K562 (cell line): ENCODE data around the gene IFITM2. TPM values are rescaled to one million over a fixed set of nuclear protein-coding genes. Genes with fewer than 3 reads are reported as not detected.
"Not testable (repeated sequence)": the region's sequence is repeated elsewhere in the genome, so short reads cannot be mapped to it uniquely, and the experiment has no call there.

Experiments used
- ADNP ChIP-seq: fragments of 200-800 bp; sonication (Bioruptor generic); IDR thresholded peaks from 2 replicates; pipeline ENCODE4 v1.6.1; 2016; ENCODE audit warnings: missing genetic modification characterization, missing compliant biosample characterization
- ARID1B ChIP-seq: fragments of 450-650 bp; IDR thresholded peaks from 2 replicates; pipeline ENCODE4 v1.6.1; 2016; ENCODE audit warnings: antibody characterized with exemption, mild to moderate bottlenecking, inconsistent platforms
- CBFA2T3 ChIP-seq: fragments of 450-650 bp; IDR thresholded peaks from 2 replicates; pipeline ENCODE4 v1.6.1; 2017
- CREM ChIP-seq: IDR thresholded peaks from 2 replicates; pipeline ENCODE4 v1.6.1; 2014; ENCODE audit warnings: antibody characterized with exemption, low read depth
- DACH1 ChIP-seq: fragments of 450-650 bp; IDR thresholded peaks from 2 replicates; pipeline ENCODE4 v1.6.1; 2018; ENCODE audit not compliant: partially characterized antibody
- ELF2 ChIP-seq: fragments of 250-450 bp; sonication (Bioruptor Pico); IDR thresholded peaks from 2 replicates; pipeline ENCODE4 v1.5.0; 2021; ENCODE audit warnings: mild to moderate bottlenecking
- EP300 ChIP-seq: IDR thresholded peaks from 2 replicates; pipeline ENCODE4 v1.6.1; 2012; ENCODE audit warnings: low read length, improper control_type of control experiment
- ETV1 ChIP-seq: fragments of 450-650 bp; conservative IDR thresholded peaks from 2 replicates; pipeline ENCODE4 v1.6.1; 2016; ENCODE audit warnings: missing genetic modification characterization, control low read depth, low read depth, missing compliant biosample characterization
- FOXJ2 ChIP-seq: fragments of 200-800 bp; sonication (Bioruptor generic); IDR thresholded peaks from 2 replicates; pipeline ENCODE4 v1.6.1; 2016; ENCODE audit warnings: missing genetic modification characterization, missing compliant biosample characterization
- FOXK2 ChIP-seq, 2 experiments: fragments of 450-650 bp; IDR thresholded peaks in 1 of 2; conservative IDR thresholded peaks in 1 of 2; 2 replicates each; pipeline ENCODE4 v1.6.1; 2016; ENCODE audit warnings: low read depth in 2 of 2, mild to moderate bottlenecking in 1 of 2
- MAFG ChIP-seq: fragments of 450-650 bp; conservative IDR thresholded peaks from 2 replicates; pipeline ENCODE4 v1.6.1; 2016; ENCODE audit warnings: missing genetic modification characterization, missing compliant biosample characterization
- POLR2G ChIP-seq: fragments of 200-400 bp; formaldehyde crosslinking; IDR thresholded peaks from 2 replicates; pipeline ENCODE4 v1.6.1; 2017; ENCODE audit warnings: low read depth, mild to moderate bottlenecking, antibody characterized with exemption, low read length, moderate library complexity
- RB1 ChIP-seq: fragments of 450-650 bp; IDR thresholded peaks from 2 replicates; pipeline ENCODE4 v1.6.1; 2017; ENCODE audit warnings: low read depth, mild to moderate bottlenecking
- RNF2 ChIP-seq: sonication (generic); IDR thresholded peaks from 2 replicates; pipeline ENCODE4 v1.6.1; 2016
- SMARCA4 ChIP-seq: fragments of 450-650 bp; IDR thresholded peaks from 2 replicates; pipeline ENCODE4 v1.6.1; 2016
- TEAD4 ChIP-seq, 2 experiments: sonication (generic) in 1 of 2; formaldehyde crosslinking in 1 of 2; IDR thresholded peaks; 2 replicates each; pipeline versions ENCODE4 v1.6.1 to v1.8.0; 2012 to 2022; ENCODE audit warnings: borderline replicate concordance in 1 of 2, inconsistent platforms in 1 of 2, low read length in 1 of 2, mild to moderate bottlenecking in 1 of 2, missing genetic modification reagents in 1 of 2
- XRCC5 ChIP-seq: fragments of 200-400 bp; formaldehyde crosslinking; IDR thresholded peaks from 2 replicates; pipeline ENCODE4 v1.6.1; 2017; ENCODE audit warnings: low read depth, mild to moderate bottlenecking, low read length
- ZNF639 ChIP-seq, 2 experiments: fragments of 200-800 bp in 1 of 2; sonication (Bioruptor generic) in 1 of 2; sonication (generic) in 1 of 2; formaldehyde crosslinking in 1 of 2; IDR thresholded peaks in 1 of 2; conservative IDR thresholded peaks in 1 of 2; 2 replicates each; pipeline versions ENCODE4 v1.5.0 to v1.6.1; 2016 to 2020; ENCODE audit warnings: missing compliant biosample characterization in 1 of 2, missing genetic modification characterization in 1 of 2, missing genetic modification reagents in 1 of 2
- polyA plus RNA-seq, 8 experiments: library from polyadenylated mRNA; depleted of rRNA in 4 of 8; stranded (reverse) in 5 of 8; unstranded in 3 of 8; fragments of >200 nt; fragmentation: Nextera tagmentation in 2 of 8; fragmentation: Illumina TruSeq in 1 of 8; extraction: Ambion mirVana in 2 of 8; extraction: Trizol in 1 of 8; gene quantifications; 2 replicates each; pipeline versions ENCODE4 v1.2.1 to v1.2.3, GENCODE V29; 2011 to 2014; ENCODE audit warnings: inconsistent platforms in 1 of 8, missing spikeins in 1 of 8
- total RNA-seq, 7 experiments: library from RNA; depleted of rRNA in 6 of 7; stranded (reverse); fragments of >200 nt in 6 of 7; fragmentation: Illumina TruSeq in 2 of 7; extraction: Trizol in 2 of 7; gene quantifications; 2 replicates each; pipeline versions ENCODE4 v1.2.1 to v1.2.3, GENCODE V29; 2011 to 2021; ENCODE audit warnings: low replicate concordance in 1 of 7
- TF ChIP-seq, protein P1 (sequence below), 3 experiments: fragments of 200-800 bp in 1 of 3; fragments of 250-450 bp in 1 of 3; fragments of 450-650 bp in 1 of 3; sonication (Bioruptor Pico) in 1 of 3; sonication (Bioruptor generic) in 1 of 3; formaldehyde crosslinking in 1 of 3; IDR thresholded peaks; 2 replicates each; pipeline versions ENCODE4 v1.6.1 to v1.8.0; 2016 to 2022; ENCODE audit warnings: mild to moderate bottlenecking in 2 of 3, missing genetic modification characterization in 2 of 3, missing compliant biosample characterization in 1 of 3, moderate library complexity in 1 of 3
- TF ChIP-seq, protein P2 (sequence below), 2 experiments: fragments of 450-650 bp; IDR thresholded peaks; 2 replicates each; pipeline ENCODE4 v1.6.1; 2016

Gene IFITM2
- total and polyA plus RNA-seq, 9 of the 15 experiments (the other 6 are each of a cell fraction or from before 2014, with no cell fraction given) = 52.8 to 4,872 (median 356) TPM

GRCh38 chr11:268716-269145, 38.9 kb upstream of the IFITM2 start (continued):
- TF ChIP-seq, protein P1, sequence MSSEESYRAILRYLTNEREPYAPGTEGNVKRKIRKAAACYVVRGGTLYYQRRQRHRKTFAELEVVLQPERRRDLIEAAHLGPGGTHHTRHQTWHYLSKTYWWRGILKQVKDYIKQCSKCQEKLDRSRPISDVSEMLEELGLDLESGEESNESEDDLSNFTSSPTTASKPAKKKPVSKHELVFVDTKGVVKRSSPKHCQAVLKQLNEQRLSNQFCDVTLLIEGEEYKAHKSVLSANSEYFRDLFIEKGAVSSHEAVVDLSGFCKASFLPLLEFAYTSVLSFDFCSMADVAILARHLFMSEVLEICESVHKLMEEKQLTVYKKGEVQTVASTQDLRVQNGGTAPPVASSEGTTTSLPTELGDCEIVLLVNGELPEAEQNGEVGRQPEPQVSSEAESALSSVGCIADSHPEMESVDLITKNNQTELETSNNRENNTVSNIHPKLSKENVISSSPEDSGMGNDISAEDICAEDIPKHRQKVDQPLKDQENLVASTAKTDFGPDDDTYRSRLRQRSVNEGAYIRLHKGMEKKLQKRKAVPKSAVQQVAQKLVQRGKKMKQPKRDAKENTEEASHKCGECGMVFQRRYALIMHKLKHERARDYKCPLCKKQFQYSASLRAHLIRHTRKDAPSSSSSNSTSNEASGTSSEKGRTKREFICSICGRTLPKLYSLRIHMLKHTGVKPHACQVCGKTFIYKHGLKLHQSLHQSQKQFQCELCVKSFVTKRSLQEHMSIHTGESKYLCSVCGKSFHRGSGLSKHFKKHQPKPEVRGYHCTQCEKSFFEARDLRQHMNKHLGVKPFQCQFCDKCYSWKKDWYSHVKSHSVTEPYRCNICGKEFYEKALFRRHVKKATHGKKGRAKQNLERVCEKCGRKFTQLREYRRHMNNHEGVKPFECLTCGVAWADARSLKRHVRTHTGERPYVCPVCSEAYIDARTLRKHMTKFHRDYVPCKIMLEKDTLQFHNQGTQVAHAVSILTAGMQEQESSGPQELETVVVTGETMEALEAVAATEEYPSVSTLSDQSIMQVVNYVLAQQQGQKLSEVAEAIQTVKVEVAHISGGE (CRISPR knock-in tag; IDR thresholded peaks at IDR 0.05) = peak in 1 of 3 experiments; percentile 48; a peak in 1 of 6 replicates
- TF ChIP-seq, protein P2, sequence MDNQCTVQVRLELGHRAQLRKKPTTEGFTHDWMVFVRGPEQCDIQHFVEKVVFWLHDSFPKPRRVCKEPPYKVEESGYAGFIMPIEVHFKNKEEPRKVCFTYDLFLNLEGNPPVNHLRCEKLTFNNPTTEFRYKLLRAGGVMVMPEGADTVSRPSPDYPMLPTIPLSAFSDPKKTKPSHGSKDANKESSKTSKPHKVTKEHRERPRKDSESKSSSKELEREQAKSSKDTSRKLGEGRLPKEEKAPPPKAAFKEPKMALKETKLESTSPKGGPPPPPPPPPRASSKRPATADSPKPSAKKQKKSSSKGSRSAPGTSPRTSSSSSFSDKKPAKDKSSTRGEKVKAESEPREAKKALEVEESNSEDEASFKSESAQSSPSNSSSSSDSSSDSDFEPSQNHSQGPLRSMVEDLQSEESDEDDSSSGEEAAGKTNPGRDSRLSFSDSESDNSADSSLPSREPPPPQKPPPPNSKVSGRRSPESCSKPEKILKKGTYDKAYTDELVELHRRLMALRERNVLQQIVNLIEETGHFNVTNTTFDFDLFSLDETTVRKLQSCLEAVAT (IDR thresholded peaks at IDR 0.05) = peak in 1 of 2 experiments; percentile 7; a peak in 1 of 4 replicates
- peak; percentile 79 for TF ChIP-seq ETV1
- TF ChIP-seq RB1 = peak; percentile 55; the same call in 1 of the 2 replicates
- TF ChIP-seq RNF2 = peak; percentile 68
- TF ChIP-seq ADNP = peak; percentile 82
- peak; percentile 76; the same call in 1 of the 2 replicates for TF ChIP-seq FOXJ2 (tag)
- peak; percentile 51 for TF ChIP-seq ARID1B
- peak; percentile 81 to 94 for TF ChIP-seq FOXK2 (conservative IDR thresholded peaks at IDR 0.05 in 1 of 2, IDR thresholded peaks at IDR 0.05 in 1 of 2; ENCODE audit: low read depth in 2 of 2)
- 0 out of 2 replicates have a peak, but pooled peaks have one; percentile 14 for TF ChIP-seq MAFG (tag)
- TF ChIP-seq CBFA2T3 = peak; percentile 39
- TF ChIP-seq SMARCA4 = 0 out of 2 replicates have a peak, but pooled peaks have one; percentile 11
- TF ChIP-seq POLR2G = peak; percentile 21; the same call in 1 of the 2 replicates
- TF ChIP-seq ELF2 (CRISPR knock-in tag) = 0 out of 2 replicates have a peak, but pooled peaks have one; percentile 53
- TF ChIP-seq DACH1 = peak; percentile 78
- peak; percentile 30; the same call in 1 of the 2 replicates for TF ChIP-seq TEAD4 (IDR thresholded peaks at IDR 0.05; ENCODE audit: low read length)
- not testable (repeated sequence) for TF ChIP-seq TEAD4 (CRISPR knock-in tag; IDR thresholded peaks at IDR 0.05; ENCODE audit: borderline replicate concordance)
- TF ChIP-seq XRCC5 = 0 out of 2 replicates have a peak, but pooled peaks have one; percentile 35
- TF ChIP-seq CREM = peak; percentile 86
- peak; percentile 18; the same call in 1 of the 2 replicates for TF ChIP-seq EP300
- 0 out of 4 replicates have a peak, but pooled peaks of 1 of the 2 experiments have one; percentile 9 for TF ChIP-seq ZNF639 (CRISPR knock-in tag; conservative IDR thresholded peaks at IDR 0.05 in 1 of 2, IDR thresholded peaks at IDR 0.05 in 1 of 2)
